Activated naive CD8-positive, alpha-beta T cell treated with anti-CD3 and anti-CD28 coated beads for 36 hours (primary cell): ENCODE results near the gene WFDC1. TPM values are rescaled to one million over a fixed set of nuclear protein-coding genes. Genes with fewer than 3 reads are reported as not detected.

Experiments
- DNase-seq: peaks from one replicate; pipeline ENCODE4 v3.0.0; 2021
- H3K27ac Mint-ChIP-seq: one replicate; pipeline ENCODE4 v1.8.0; 2022; ENCODE audit warnings: mild to moderate bottlenecking, moderate library complexity, mixed read lengths
- H3K27me3 Mint-ChIP-seq: one replicate; pipeline ENCODE4 v1.8.0; 2022; ENCODE audit warnings: mild to moderate bottlenecking, mixed read lengths
- H3K36me3 Mint-ChIP-seq: one replicate; pipeline ENCODE4 v1.8.0; 2021; ENCODE audit warnings: mild to moderate bottlenecking, mixed read lengths
- H3K4me1 Mint-ChIP-seq: one replicate; pipeline ENCODE4 v1.8.0; 2021; ENCODE audit warnings: mixed read lengths
- H3K4me3 Mint-ChIP-seq: one replicate; pipeline ENCODE4 v1.8.0; 2022; ENCODE audit warnings: mild to moderate bottlenecking, moderate library complexity, mixed read lengths
- H3K9me3 Mint-ChIP-seq: one replicate; pipeline ENCODE4 v1.8.0; 2022; ENCODE audit warnings: mixed read lengths
- total RNA-seq, 2 experiments: library from RNA; stranded (reverse); gene quantifications; one replicate each; pipeline ENCODE4 v1.2.3, GENCODE V29; 2021

WFDC1 gene
- not detected for total RNA-seq

GRCh38 chr16:84294531-84295142, at the start of gene WFDC1:
Gene WFDC1, plus strand, starts transcription at chr16:84294878. Its CDS starts 94 bp downstream, at chr16:84294972.
- H3K4me1 Mint-ChIP-seq: peaks cover 10% of the 10 kb centered on the region
- no peaks in the 10 kb centered on the region for H3K9me3 Mint-ChIP-seq
- H3K4me3 Mint-ChIP-seq: no peak within 1 kb of the TSS
- no peaks in the 10 kb centered on the region for H3K36me3 Mint-ChIP-seq
- peaks cover 43% of the 10 kb centered on the region for H3K27me3 Mint-ChIP-seq
- no peak within 1 kb of the TSS for H3K27ac Mint-ChIP-seq
- no peak for DNase-seq

GRCh38 chr16:84245956-84246678, 48.6 kb upstream of the WFDC1 start:
- no peak for DNase-seq
- Mint-ChIP-seq H3K36me3 (no peaks in the 10 kb centered on the region), H3K9me3 (no peaks in the 10 kb centered on the region), H3K4me3 (no peak overlapping the region), H3K27ac (no peak overlapping the region), H3K4me1 (no peaks in the 10 kb centered on the region), H3K27me3 (peaks cover 18% of the 10 kb centered on the region)

- Mint-ChIP-seq H3K9me3 (no peaks in the 10 kb centered on the region), H3K4me1 (no peaks in the 10 kb centered on the region), H3K36me3 (no peaks in the 10 kb centered on the region), H3K27me3 (peaks cover 18% of the 10 kb centered on the region), H3K27ac (no peak overlapping the region), H3K4me3 (no peak overlapping the region)
- DNase-seq: no peak
Measured at GRCh38 chr16:84246679-84247077, 48.0 kb upstream of the WFDC1 start.

GRCh38 chr16:84247331-84247730, 47.3 kb upstream of the WFDC1 start:
- Mint-ChIP-seq H3K27me3 (peaks cover 23% of the 10 kb centered on the region), H3K4me1 (no peaks in the 10 kb centered on the region), H3K4me3 (no peak overlapping the region), H3K27ac (no peak overlapping the region), H3K36me3 (no peaks in the 10 kb centered on the region), H3K9me3 (no peaks in the 10 kb centered on the region)
- DNase-seq: no peak

- peaks cover 24% of the 10 kb centered on the region for H3K27me3 Mint-ChIP-seq
Measured at GRCh38 chr16:84247844-84248243, 46.8 kb upstream of the WFDC1 start.

GRCh38 chr16:84252184-84252583, 42.5 kb upstream of the WFDC1 start:
- H3K9me3 Mint-ChIP-seq: no peaks in the 10 kb centered on the region
- H3K36me3 Mint-ChIP-seq: no peaks in the 10 kb centered on the region
- H3K27ac Mint-ChIP-seq: no peak overlapping the region
- DNase-seq: no peak
- peaks cover 29% of the 10 kb centered on the region for H3K27me3 Mint-ChIP-seq
- H3K4me3 Mint-ChIP-seq: no peak overlapping the region
- H3K4me1 Mint-ChIP-seq: no peaks in the 10 kb centered on the region

More at GRCh38 chr16:84247844-84248243, 46.8 kb upstream of the WFDC1 start:
- no peak for DNase-seq
- Mint-ChIP-seq H3K4me3 (no peak overlapping the region), H3K9me3 (no peaks in the 10 kb centered on the region), H3K27ac (no peak overlapping the region), H3K4me1 (no peaks in the 10 kb centered on the region), H3K36me3 (no peaks in the 10 kb centered on the region)

- Mint-ChIP-seq H3K4me1 (no peaks in the 10 kb centered on the region), H3K36me3 (no peaks in the 10 kb centered on the region), H3K9me3 (no peaks in the 10 kb centered on the region), H3K27me3 (peaks cover 39% of the 10 kb centered on the region), H3K27ac (no peak overlapping the region), H3K4me3 (no peak overlapping the region)
- DNase-seq: no peak
Measured at GRCh38 chr16:84253173-84253572, 41.5 kb upstream of the WFDC1 start.

- DNase-seq: no peak
- H3K27ac Mint-ChIP-seq: no peak overlapping the region
- peaks cover 44% of the 10 kb centered on the region for H3K27me3 Mint-ChIP-seq
- H3K4me1 Mint-ChIP-seq: no peaks in the 10 kb centered on the region
- no peaks in the 10 kb centered on the region for H3K9me3 Mint-ChIP-seq
- H3K36me3 Mint-ChIP-seq: no peaks in the 10 kb centered on the region
- no peak overlapping the region for H3K4me3 Mint-ChIP-seq
Measured at GRCh38 chr16:84254062-84254461, 40.6 kb upstream of the WFDC1 start.

- Mint-ChIP-seq H3K36me3 (no peaks in the 10 kb centered on the region), H3K9me3 (no peaks in the 10 kb centered on the region), H3K4me3 (no peak overlapping the region), H3K27ac (no peak overlapping the region), H3K27me3 (peaks cover 45% of the 10 kb centered on the region), H3K4me1 (no peaks in the 10 kb centered on the region)
- DNase-seq: no peak
Measured at GRCh38 chr16:84255050-84255810, 39.4 kb upstream of the WFDC1 start.

- H3K4me3 Mint-ChIP-seq: no peak overlapping the region
- H3K27ac Mint-ChIP-seq: no peak overlapping the region
- H3K9me3 Mint-ChIP-seq: no peaks in the 10 kb centered on the region
- H3K27me3 Mint-ChIP-seq: peaks cover 46% of the 10 kb centered on the region
- no peak for DNase-seq
- H3K36me3 Mint-ChIP-seq: no peaks in the 10 kb centered on the region
- H3K4me1 Mint-ChIP-seq: no peaks in the 10 kb centered on the region
Measured at GRCh38 chr16:84258266-84258665, 36.4 kb upstream of the WFDC1 start.

- Mint-ChIP-seq H3K27ac (no peak overlapping the region), H3K9me3 (no peaks in the 10 kb centered on the region)
Measured at GRCh38 chr16:84259691-84260090, 35.0 kb upstream of the WFDC1 start.

GRCh38 chr16:84260766-84261554, 33.7 kb upstream of the WFDC1 start:
- Mint-ChIP-seq H3K27me3 (peaks cover 44% of the 10 kb centered on the region), H3K4me1 (no peaks in the 10 kb centered on the region), H3K4me3 (no peak overlapping the region), H3K36me3 (no peaks in the 10 kb centered on the region), H3K9me3 (no peaks in the 10 kb centered on the region), H3K27ac (no peak overlapping the region)
- no peak for DNase-seq

More at GRCh38 chr16:84259691-84260090, 35.0 kb upstream of the WFDC1 start:
- Mint-ChIP-seq H3K36me3 (no peaks in the 10 kb centered on the region), H3K27me3 (peaks cover 49% of the 10 kb centered on the region), H3K4me1 (no peaks in the 10 kb centered on the region), H3K4me3 (no peak overlapping the region)
- no peak for DNase-seq

GRCh38 chr16:84262031-84262430, 32.6 kb upstream of the WFDC1 start:
- DNase-seq: no peak
- Mint-ChIP-seq H3K36me3 (no peaks in the 10 kb centered on the region), H3K9me3 (no peaks in the 10 kb centered on the region), H3K27me3 (peaks cover 39% of the 10 kb centered on the region), H3K4me1 (no peaks in the 10 kb centered on the region), H3K27ac (no peak overlapping the region), H3K4me3 (no peak overlapping the region)

- H3K9me3 Mint-ChIP-seq: no peaks in the 10 kb centered on the region
- no peaks in the 10 kb centered on the region for H3K4me1 Mint-ChIP-seq
- H3K4me3 Mint-ChIP-seq: no peak overlapping the region
- no peak overlapping the region for H3K27ac Mint-ChIP-seq
- no peaks in the 10 kb centered on the region for H3K36me3 Mint-ChIP-seq
- H3K27me3 Mint-ChIP-seq: peaks cover 33% of the 10 kb centered on the region
- DNase-seq: no peak
Measured at GRCh38 chr16:84262939-84263338, 31.7 kb upstream of the WFDC1 start.

- Mint-ChIP-seq H3K9me3 (no peaks in the 10 kb centered on the region), H3K27me3 (peaks cover 21% of the 10 kb centered on the region), H3K36me3 (no peaks in the 10 kb centered on the region), H3K4me3 (no peak overlapping the region), H3K4me1 (no peaks in the 10 kb centered on the region), H3K27ac (no peak overlapping the region)
- peak; percentile 27 for DNase-seq
Measured at GRCh38 chr16:84266451-84266850, 28.2 kb upstream of the WFDC1 start.
